ENCODE measurements around the gene TIAM1.

DNA sequence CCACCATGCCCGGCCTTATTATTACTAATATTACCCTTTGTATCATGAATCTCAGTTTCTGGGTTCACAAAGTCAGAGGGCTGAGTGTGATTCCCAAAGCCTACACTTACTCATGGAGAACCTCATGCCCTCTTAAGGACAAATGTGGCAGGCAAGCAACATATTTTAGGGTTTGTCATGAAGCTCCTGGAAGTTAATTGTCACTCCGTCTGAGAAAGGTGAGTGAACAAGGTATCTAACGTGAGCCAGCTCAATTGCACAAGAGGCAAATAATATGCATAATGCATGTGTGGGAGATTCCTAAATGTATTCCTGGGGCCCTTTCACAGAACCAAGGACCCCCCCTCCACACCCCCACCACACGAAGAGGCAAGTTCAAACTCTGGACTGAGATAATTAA lies 10.1 kb upstream of the TIAM1 start:
- TF ChIP-seq, protein P1, sequence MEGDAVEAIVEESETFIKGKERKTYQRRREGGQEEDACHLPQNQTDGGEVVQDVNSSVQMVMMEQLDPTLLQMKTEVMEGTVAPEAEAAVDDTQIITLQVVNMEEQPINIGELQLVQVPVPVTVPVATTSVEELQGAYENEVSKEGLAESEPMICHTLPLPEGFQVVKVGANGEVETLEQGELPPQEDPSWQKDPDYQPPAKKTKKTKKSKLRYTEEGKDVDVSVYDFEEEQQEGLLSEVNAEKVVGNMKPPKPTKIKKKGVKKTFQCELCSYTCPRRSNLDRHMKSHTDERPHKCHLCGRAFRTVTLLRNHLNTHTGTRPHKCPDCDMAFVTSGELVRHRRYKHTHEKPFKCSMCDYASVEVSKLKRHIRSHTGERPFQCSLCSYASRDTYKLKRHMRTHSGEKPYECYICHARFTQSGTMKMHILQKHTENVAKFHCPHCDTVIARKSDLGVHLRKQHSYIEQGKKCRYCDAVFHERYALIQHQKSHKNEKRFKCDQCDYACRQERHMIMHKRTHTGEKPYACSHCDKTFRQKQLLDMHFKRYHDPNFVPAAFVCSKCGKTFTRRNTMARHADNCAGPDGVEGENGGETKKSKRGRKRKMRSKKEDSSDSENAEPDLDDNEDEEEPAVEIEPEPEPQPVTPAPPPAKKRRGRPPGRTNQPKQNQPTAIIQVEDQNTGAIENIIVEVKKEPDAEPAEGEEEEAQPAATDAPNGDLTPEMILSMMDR (IDR thresholded peaks at IDR 0.05), result no peak
- no peak for TF ChIP-seq POLR2A (IDR thresholded peaks at IDR 0.05; ENCODE audit: low read depth)
- TF ChIP-seq POLR2AphosphoS5 (IDR thresholded peaks at IDR 0.05), result no peak
- TF ChIP-seq EP300 (IDR thresholded peaks at IDR 0.05), result no peak

Data from esophagus muscularis mucosa (tissue), 4 donors.